SK-MEL-5 (cell line): ENCODE data around the gene C1S. TPM values are rescaled to one million over a fixed set of nuclear protein-coding genes. Genes with fewer than 3 reads are reported as not detected.

Experiments
- DNase-seq: peaks from one replicate; pipeline ENCODE4 v3.0.0-alpha.2; 2016; ENCODE audit warnings: low read depth, low spot score
- in situ Hi-C: cut with HindIII; loops from 2 replicates; pipeline ENCODE4 v1.10.0; 2016; ENCODE audit warnings: low sequenced_read_pairs, high pct_unique_total_duplicates, low pct_unique_long_range_greater_than_20kb
- total RNA-seq: library from RNA; depleted of rRNA; stranded (reverse); fragments of >200 nt; shearing (Covaris generic); gene quantifications from 2 replicates; pipeline ENCODE4 v1.2.3, GENCODE V29; 2014

C1S gene
- total RNA-seq, 1 experiment from 2014 or later, result 3.3 TPM

DNA sequence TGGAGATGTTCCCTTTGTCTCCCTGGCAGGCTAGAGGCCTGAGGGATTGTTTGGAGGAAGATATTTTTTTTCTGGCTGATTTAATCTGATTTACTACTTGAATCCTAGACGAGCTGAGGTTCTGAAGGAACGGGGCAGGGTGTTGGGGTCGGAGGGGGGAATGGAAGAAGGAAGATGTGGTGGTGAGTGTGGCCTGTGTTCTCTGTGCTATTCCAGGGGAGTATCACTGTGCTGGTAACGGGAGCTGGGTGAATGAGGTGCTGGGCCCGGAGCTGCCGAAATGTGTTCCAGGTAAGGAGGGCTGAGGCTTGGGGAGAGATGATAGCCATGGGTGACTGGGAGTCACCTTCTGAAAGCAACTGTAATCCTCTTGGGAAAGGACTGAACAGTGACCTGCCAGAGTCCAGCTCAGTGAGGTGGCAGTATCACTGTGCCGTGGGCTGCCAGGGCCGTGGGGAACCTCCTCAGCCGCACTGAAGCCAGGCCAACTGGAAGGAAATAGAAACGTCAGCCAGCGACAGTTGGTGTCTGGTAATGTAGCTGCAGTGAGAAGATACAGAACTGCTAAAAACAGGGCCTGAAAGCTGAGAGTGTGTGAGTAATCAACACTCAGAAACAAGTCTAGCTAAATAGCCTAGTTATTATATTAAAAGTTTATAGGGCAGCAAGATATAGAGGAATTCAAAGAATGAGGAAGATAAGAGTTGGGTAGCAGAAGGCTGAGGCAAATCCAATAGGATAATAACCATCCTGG, 7.9 kb downstream of the C1S start:
- DNase-seq, result no peak
- in situ Hi-C loops, result no loop called here

DNA sequence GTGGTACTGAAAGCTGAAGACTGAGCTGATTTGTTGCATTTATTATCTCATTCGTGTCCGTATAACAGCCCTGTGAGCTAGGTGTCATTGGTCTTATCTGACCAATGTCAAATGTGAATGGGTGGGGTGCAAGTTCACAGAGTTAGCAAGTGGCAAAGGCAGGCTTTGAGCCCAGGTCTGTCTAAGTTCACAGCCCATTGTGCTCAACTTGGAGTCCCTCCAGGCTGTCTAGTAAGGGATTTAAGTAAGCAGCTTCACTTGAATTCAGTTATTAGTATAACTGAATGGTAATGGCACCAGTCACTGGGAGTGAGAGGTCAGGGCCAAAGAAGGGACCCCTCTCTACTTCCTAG, 8.5 kb downstream of the C1S start:
- no peak for DNase-seq
- in situ Hi-C loops, result no loop called here

DNA sequence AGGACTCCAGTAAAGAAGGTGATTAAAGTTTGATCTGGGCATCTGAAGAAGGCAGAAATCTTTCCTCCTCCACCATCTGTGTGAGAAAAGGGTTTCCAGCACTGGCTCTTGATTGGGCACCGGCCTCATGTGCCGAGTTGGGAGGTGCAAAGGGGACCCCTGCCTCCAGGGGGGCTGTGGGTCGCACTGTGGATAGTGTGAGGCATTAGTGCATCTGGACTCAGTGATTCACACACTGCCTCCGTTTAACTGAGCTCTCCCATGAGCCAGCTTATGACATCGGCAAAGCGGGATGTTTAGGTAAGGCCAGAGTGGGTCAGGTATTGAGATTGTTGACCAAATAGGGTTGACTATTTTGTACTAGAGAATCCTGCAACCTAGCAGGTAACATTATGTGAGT, 8.9 kb downstream of the C1S start:
- in situ Hi-C loops, result no loop called here
- no peak for DNase-seq

DNA sequence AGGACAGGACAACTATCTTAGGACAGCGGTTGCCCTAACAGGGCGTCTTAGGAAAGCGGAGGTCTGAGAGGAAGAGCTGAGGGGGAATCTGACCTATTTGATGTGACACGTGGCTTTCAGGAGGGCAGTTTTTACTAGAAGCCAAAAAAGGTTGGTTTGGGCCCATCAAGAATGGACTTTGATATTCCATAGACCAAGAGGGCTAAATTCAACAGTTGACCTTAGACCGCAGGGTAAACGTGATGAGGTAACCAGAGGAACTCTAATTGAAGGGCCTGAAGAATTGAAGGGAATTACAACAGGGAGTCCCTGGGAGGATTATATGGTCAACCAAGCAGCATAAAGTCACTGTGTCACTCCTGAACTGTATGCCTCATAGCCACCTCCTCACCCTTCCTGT, 11.5 kb downstream of the C1S start:
- in situ Hi-C loops, result no loop called here
- DNase-seq, result no peak

DNA sequence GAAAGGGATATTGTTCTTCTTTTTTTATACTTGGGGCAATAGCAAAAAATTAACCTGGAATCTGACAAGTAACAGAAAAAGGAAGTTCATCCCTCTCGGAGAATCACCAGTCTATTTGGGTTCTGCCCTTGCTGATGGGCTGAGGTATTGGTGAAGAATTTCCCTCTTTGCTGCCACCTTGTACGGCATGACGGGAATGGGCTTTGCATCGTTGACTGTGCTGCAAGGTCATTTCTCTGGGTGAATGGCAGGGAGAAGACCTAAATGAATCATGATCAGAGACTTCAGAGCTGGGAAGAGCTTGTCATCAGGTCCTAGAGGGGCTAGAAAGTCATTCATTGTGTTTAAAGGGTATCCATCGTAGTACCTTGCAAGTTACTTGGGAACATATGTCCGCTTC, 12.0 kb downstream of the C1S start:
- in situ Hi-C loops, result no loop called here
- DNase-seq, result no peak

DNA sequence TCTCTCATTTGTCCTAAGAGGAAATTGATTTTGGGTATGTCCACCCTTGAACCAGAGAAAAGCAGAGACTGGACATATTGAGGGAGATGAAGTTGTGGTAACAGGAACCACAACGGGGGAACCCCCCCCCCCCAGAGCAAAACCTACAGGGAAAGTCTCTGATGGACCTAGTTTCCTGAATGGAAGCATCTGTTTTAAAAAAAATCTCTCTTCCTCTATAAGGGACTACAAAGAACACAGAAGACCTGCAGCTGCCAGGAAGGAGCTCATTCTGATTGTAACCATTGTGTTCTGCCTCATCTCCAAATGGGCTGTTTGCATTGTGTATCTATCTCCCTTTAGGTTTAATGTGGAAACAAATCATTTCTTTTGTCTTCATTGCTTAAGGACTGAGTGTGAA, 13.4 kb downstream of the C1S start:
- in situ Hi-C loops, result no loop called here

DNA sequence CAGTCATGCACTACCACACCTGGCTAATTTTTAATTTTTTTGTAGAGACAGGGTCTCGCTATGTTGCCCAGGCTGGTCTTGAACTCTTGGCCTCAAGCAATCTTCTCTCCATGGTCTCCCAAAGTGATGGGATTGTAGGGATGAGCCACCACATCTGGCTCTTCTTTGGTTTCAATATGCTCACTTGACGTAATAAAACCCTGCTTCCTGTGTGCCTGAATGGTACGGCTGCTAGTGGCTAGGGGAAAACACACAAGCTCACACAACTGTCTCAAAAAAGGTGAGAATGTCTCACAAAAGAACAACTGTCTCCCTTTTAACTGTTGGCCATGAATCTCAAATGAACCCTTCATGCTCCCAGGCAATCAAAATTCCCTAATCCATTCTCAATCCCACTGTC, 15.0 kb downstream of the C1S start:
- no peak for DNase-seq
- in situ Hi-C loops, result no loop called here

More for the DNA sequence above, 13.4 kb downstream of the C1S start:
- DNase-seq, result no peak

DNA sequence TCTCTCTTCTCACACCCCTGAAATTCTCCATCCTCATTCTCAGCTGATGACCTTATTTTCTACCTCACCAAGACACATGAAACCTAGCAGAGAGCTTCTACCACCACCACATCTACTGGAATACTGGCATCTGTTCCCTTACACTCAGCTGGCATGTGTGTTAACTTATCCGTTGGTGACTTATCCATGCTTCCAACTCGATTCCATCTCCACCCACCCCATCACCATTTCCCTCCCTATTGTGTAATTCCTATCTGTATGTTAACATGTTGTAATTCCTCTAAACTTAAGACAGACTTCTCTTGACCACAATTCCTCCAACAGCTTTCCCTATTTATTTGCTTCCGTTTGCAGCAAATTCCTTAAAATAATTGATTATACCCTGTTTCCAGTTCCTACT, 15.4 kb downstream of the C1S start:
- DNase-seq, result no peak
- in situ Hi-C loops, result no loop called here

DNA sequence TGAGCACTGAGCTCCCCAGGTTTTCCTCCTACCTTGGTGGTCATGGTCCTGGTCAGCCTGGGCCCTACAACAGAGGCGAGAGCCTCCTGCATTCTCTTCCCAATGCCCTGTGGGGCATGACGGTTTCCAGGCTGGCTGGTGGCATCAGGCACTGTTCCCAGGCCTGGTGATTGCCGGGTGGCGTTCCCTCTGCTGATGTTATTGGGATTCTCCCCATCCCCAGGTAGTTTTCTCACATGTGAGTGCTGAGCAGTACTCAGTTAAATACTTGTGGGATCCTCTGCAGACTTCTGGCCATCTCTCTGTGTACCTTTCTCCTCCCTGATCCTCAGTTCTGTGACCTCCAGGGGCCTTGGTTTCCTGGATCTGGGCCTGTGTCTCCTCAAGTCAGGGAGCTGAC, 16.0 kb downstream of the C1S start:
- in situ Hi-C loops, result no loop called here
- no peak for DNase-seq

DNA sequence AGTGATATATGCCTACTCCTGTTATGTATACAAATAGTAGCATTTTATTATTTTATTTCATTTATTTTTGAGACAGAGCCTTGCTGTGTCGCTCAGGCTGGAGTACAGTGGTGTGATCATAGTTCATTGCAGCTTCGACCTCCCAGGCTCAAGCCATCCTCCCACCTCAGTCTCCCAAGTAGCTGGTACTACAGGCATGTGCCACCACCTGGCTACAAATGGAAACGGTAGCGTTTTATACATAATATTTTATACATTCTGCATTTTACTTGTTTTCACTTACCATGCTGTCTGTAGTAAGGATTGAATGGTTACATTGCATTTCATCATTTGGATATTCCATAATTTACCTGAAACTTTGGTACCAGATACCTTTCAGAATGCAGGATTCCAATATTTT, 17.6 kb downstream of the C1S start:
- no peak for DNase-seq
- in situ Hi-C loops, result no loop called here

DNA sequence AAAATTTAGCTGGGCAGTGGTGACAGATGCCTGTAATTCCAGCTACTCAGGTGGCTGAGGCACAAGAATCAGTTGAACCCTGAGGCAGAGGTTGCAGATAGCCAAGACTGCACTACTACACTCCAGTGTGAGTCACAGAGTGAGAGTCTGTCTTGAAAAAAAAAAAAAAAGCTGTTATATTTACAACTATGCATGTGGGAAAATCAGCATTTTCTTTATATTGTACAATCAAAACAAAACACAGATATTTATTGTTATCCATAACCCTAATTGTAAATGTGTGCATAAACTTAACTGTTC, 19.3 kb downstream of the C1S start:
- in situ Hi-C loops, result no loop called here
- no peak for DNase-seq

DNA sequence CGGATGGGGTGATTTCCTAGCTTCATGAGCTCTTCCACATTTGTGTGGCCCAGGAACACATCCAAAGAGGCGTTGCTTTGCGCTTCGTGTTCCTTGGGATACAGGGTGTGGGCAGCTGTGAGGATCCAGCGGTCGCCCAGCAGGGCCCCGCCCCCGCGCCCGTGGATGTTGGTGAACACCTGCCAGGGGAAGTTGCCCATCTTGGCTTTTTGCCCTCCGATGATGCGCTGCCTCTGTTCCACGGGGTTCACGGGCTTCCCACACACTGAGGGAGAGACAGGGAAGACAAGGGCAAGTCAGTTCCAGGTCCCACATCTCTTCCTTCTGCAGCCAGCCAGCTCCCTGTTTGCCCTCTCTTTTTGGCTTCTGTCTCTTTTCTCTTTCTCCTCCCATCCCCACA, 20.5 kb downstream of the C1S start:
- in situ Hi-C loops, result no loop called here
- DNase-seq, result no peak

DNA sequence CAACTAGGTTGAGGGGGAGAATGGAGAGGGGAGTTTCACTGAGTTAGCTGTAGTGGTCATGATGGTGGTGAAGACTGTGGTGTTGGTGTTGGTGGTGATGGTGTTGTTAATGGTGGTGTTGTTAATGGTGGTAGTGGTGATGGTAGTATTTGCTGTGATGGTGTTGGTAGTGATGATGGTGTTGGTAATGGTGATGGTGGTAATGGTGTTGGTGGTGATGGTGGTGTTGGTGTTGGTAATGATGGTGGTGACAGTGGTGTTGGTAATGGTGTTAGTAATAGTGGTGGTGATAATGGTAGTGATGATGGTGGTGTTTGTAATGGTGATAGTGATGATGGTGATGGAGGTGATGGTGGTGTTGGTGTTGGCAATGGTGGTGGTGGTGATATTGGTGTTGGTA, 22.6 kb downstream of the C1S start:
- in situ Hi-C loops, result no loop called here

DNA sequence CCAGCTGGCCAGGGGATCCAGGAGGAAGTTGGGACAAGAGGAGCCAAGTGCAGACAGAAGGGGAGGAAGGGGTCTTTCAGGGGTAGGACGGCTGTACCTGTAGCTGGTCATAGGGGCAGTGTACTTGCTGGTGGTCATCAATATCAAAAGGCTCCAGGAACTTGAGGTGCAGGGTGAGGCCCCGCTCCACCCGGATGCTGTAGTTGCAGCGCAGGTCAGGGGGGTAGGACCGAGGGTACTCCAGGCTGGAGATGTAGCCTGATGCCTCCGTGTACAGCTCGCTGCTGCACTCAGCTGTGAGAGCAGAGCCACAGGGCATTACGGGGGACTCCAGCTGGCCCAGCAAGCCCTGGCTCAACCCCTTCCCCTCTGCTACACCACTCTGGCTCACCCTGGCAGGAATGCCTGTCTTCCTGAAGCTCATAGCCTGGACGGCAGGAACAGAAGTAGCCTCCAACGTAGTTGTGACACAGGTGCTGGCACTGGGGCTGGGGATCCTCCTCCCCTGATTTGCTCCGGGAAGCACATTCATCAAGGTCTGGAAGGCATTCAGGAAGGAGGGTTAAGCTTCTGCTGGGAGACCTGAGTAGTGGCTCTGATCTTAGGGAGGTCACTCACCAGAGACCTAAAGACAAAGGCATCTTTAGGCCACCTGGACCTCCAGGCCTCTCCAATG, 28.8 kb downstream of the C1S start:
- in situ Hi-C loops, result no loop called here
- no peak for DNase-seq

More for the DNA sequence above, 22.6 kb downstream of the C1S start:
- no peak for DNase-seq

DNA sequence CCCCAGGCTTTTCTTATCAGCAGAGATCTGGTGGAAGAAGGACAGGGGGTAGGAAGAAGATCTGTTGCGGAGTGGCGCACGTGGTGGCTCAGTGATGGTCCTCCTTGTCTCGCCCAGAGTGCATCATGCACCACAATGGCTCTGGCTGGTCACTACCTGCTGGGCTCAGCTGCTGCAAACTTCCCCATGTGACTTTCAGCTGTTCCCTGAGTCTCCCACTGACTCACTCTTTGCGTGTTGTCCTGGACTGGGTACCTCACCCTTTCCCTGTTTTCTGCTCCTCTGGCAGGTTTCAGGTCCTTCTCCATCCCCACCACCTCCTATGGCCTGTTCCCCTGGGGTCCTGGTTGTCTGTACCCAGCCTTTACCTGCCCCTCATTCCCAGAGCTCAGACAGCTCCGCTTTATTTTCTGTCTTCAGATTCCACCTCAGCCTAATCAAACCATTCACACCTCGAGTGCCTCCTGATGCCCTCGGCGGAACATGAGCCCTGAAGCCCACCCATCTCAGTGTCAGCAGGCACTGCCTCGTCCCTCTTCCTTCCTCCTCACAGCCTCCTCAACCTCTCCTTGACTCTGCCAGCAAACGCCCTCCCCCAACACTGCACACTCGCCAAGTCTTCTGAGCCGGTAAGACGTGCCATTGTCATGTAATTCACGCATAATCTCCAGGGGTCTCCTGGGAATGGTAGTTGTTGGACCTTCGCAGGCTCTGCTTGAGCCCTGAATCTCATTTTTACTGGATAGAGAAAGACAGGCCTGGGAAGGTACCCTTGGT, 29.9 kb downstream of the C1S start:
- in situ Hi-C loops, result no loop called here

DNA sequence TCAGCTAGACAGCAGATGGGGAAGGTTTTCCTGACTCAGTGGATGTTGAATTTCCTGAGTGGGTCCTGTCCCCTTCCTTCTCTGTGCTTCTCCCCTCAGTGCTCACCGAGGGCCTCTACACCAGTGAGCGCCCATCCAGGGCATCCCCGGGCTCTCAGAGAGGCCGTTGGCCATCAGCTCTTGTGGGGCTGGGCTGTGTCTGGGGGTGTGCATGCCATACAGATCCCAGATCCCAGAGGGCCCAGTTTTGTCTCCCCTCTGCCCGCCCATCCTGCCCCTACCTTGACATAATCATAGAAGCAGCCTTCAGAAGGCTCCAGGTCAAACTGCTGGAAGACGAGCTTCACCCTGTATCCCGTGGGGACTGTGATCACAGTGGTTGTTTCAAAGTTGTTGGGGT, 30.7 kb downstream of the C1S start:
- in situ Hi-C loops, result no loop called here
- no peak for DNase-seq

More for the DNA sequence above, 29.9 kb downstream of the C1S start:
- DNase-seq, result no peak

DNA sequence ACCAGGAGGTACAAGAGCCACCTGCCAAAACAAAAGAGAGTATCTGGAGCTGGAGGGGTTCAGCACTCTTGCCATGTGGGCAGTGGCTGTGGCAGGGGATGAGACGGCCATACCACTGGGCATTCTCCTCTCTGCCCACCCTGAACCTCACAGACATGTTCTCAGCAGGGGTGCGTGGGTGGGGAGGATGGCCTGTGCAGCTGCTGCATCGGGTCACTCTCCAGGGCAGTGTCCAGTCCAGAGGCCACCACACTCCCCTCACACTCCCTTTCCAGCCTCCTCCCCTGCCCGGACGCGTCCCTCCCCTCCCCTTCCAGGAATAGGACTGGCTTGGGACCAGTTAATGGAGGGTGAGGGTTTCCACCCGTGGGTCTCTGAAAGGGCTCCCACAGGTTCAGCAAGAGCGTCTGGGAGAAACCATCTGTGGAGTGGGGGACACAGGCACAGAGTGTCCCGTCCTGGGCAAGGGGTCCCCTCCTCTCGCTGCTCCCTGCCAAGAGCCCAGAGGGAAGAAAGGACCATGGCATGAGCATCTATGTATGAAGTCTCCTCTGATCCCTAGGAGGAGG, 31.2 kb downstream of the C1S start:
- in situ Hi-C loops, result no loop called here
- no peak for DNase-seq

DNA sequence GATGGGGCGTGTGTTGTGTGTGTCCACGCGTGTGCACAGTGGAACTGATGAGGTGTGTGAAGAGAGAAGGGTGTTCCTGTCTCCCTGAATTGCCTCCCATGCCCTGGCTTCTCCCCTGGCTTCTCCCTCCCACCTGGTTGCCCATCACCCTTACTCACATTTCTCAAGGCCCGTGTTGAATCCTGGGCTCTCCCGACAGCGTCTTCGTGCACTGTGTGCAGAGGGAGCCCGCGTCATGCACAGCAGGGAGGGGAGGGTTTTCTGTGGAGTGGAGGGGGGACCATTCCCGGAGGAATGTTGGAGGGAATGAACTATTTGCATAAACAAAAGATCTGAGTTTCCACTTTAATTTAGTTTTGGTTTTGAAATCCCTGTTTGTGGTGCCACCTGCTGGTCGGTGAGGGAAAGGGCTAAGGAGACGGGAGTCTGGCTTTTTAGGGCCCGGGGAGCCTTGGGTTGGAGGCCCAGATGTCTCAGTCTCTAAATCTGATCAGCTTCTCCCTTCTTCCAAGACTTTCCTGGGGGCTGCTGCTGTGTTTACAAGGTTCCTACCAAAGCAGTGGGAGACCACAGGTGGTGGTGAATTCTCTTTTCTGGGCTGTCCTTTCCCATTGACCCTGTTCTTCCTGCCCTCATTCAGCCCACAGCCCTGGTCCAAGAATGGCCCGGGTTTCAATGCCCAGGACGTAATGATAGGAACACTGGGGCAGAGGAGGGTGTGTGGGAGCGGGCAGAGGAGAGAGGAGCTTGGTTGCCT, 31.9 kb downstream of the C1S start, which contains the start of gene C1R:
Gene C1R (minus strand): TSS at position 217 of the 757 bp plus-strand sequence. CDS start 57 bp downstream, at position 160.
- in situ Hi-C loops, result no loop called here
- DNase-seq, result peak; percentile 65
